ENCODE measurements around the gene HOXA7. TPM values are rescaled to one million over a fixed set of nuclear protein-coding genes. Genes with fewer than 3 reads are reported as not detected.

The HOXA7 gene
- total RNA-seq, 2 experiments from 2014 or later, result not detected

GRCh38 chr7:27109466-27110185 is 46.8 kb downstream of the HOXA7 start:
- Mint-ChIP-seq H3K36me3 (ENCODE audit: low read depth) (no peaks in the 10 kb centered on the region), H3K27me3 (no peaks in the 10 kb centered on the region), H3K4me1 (ENCODE audit: low read depth) (no peaks in the 10 kb centered on the region), H3K9me3 (no peaks in the 10 kb centered on the region), H3K4me3 (no peak overlapping the region), H3K27ac (no peak overlapping the region)
- intact Hi-C loops (cut with micrococcal nuclease), result no loop called here
- TF ChIP-seq CTCF (IDR thresholded peaks at IDR 0.05), result no peak
- CTCF ChIA-PET, result interaction anchor here (0.8 kb wide), 1 partner anchor 70 kb away, joined by 3 read pairs; no protein-coding TSS in a partner anchor
- POLR2A ChIA-PET, result no interaction called here
- no peak for DNase-seq
- no peak for ATAC-seq

GRCh38 chr7:27108390-27109127 is 47.9 kb downstream of the HOXA7 start:
- Mint-ChIP-seq H3K4me1 (ENCODE audit: low read depth) (peaks cover 3% of the 10 kb centered on the region), H3K4me3 (no peak overlapping the region), H3K9me3 (no peaks in the 10 kb centered on the region), H3K27me3 (peaks cover 10% of the 10 kb centered on the region), H3K27ac (no peak overlapping the region), H3K36me3 (ENCODE audit: low read depth) (no peaks in the 10 kb centered on the region)
- POLR2A ChIA-PET, result no interaction called here
- intact Hi-C loops (cut with micrococcal nuclease), result no loop called here
- TF ChIP-seq CTCF (IDR thresholded peaks at IDR 0.05), result no peak
- CTCF ChIA-PET, result no interaction called here
- DNase-seq, result no peak
- no peak for ATAC-seq

- no peak for DNase-seq
- no peak overlapping the region for H3K4me3 Mint-ChIP-seq
- peaks cover 19% of the 10 kb centered on the region for H3K27me3 Mint-ChIP-seq
- H3K27ac Mint-ChIP-seq, result no peak overlapping the region
- ChIA-PET POLR2A (interaction anchor here (0.6 kb wide), 1 partner anchor 232 kb away, joined by 3 read pairs; no protein-coding TSS in a partner anchor), CTCF (no interaction called here)
- H3K9me3 Mint-ChIP-seq, result no peaks in the 10 kb centered on the region
- intact Hi-C loops (cut with micrococcal nuclease), result no loop called here
- no peak for ATAC-seq
- peaks cover 8% of the 10 kb centered on the region for H3K4me1 Mint-ChIP-seq (ENCODE audit: low read depth)
- no peak for TF ChIP-seq CTCF (IDR thresholded peaks at IDR 0.05)
- H3K36me3 Mint-ChIP-seq (ENCODE audit: low read depth), result no peaks in the 10 kb centered on the region
These were observed 48.8 kb downstream of the HOXA7 start for GRCh38 chr7:27107391-27108381.

GRCh38 chr7:27106901-27107240 is 49.6 kb downstream of the HOXA7 start:
- ATAC-seq (no peak), DNase-seq (no peak)
- intact Hi-C loops (cut with micrococcal nuclease), result no loop called here
- no peaks in the 10 kb centered on the region for H3K9me3 Mint-ChIP-seq
- no peak overlapping the region for H3K4me3 Mint-ChIP-seq
- ChIA-PET CTCF (no interaction called here), POLR2A (no interaction called here)
- H3K27ac Mint-ChIP-seq, result no peak overlapping the region
- TF ChIP-seq CTCF (IDR thresholded peaks at IDR 0.05), result no peak
- H3K27me3 Mint-ChIP-seq, result peaks cover 26% of the 10 kb centered on the region
- peaks cover 11% of the 10 kb centered on the region for H3K4me1 Mint-ChIP-seq (ENCODE audit: low read depth)
- H3K36me3 Mint-ChIP-seq (ENCODE audit: low read depth), result no peaks in the 10 kb centered on the region

All from activated CD8-positive, alpha-beta T cell treated with anti-CD3 and anti-CD28 coated beads for 36 hours (primary cell).